SHP77 treated with DMSO at 0.1 percent for 48 hours (cell line): ENCODE data around the gene NDST3.

Experiments
- DNase-seq: peaks from one replicate; lab custom pipeline; 2025; lab: John Stamatoyannopoulos, UW

Gene NDST3

DNA sequence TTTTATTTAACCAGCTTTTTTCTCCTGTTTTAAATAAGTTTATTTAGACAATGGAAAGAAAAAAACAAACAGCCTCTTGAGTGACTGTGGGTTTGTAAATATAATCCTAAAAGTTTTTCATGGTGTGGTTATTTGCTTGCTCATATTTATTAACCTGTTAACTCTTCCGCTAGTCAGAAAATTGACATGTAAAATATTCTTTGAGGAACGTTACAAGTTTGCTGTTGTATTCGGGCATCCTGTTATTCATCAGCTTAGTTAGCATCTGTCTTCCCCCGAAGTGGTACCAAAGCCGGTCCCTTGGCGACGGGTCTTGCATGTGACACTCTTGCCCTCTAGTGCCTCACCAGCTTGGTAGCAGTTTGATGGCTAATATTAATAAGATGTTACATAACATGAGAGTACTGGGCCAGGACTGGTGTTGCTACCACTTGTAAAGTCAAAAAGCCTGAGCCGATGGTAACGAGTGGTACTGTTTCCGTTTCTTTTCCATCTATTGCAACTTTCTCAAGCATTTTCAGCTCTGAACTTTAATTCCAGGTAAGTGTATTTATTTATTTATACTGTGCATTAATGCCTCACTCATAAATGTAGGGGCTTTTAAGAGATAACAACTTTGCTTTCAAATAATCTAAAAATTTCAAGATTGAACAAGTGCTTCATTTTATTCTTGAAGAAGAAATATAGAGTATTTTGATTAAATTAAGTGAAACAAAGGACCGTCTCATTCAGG lies at the start of gene NDST3:
NDST3 (plus strand) TSS at position 434 of the 733 bp plus-strand sequence. CDS start 19,425 bp downstream, outside the sequence.
- DNase-seq, result no peak

DNA sequence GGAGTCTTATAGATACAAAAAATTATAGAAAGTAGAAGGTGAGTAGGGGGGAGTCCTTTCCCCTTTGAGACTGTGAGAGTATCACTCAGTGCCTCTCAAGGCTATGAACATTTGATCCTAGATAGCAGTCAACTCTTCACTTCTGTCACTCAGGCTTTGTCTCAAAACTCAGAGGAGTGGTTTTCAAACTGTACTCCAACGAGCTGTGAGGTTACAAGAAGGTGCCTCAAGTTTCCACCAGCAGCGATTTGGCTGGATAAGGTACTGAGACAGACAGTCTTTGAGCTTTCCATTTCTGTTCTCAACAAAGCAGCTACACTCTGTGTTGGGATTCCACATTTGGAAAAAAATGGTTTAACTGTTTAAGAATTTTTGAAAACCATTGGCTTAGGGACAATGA lies 48.0 kb upstream of the NDST3 start:
- DNase-seq, result no peak

DNA sequence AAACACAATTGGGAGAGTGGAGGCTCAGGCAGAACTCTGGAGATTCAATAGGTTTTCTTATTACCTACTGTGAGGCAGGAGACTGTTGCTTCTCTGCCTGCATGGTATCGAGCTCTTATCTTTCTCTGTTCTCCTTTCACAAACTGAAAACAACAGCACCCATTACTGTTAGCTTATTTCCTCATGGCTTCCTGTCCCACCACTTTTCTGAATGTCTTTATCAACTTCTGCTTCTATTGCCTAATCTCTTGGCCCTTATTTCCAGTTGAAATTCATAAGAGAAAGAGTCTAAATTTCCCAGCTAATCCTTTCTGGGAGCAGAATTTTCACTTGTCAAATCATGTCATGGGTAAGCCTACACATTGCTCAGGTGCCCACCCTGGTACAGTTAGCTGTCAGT lies 46.8 kb upstream of the NDST3 start:
- no peak for DNase-seq

DNA sequence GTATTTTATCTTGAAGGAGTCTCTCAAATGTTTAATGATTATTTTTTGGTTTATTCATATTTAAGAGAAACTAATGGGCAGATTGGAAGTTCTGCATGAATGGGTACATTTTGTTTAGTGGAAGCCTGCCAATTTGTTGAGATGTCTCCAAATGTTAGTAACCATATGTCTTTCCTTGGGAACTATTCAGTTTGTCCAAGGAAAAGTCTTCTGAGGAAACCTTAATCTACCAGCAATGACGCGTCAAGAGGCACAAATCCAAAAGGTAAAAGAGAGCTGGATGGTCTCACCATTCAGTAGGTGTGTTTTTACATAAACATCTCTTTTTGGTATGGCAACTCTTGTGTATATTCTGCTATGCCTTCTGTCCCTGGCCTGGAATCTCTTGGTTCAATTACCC lies 37.4 kb upstream of the NDST3 start:
- DNase-seq, result no peak

DNA sequence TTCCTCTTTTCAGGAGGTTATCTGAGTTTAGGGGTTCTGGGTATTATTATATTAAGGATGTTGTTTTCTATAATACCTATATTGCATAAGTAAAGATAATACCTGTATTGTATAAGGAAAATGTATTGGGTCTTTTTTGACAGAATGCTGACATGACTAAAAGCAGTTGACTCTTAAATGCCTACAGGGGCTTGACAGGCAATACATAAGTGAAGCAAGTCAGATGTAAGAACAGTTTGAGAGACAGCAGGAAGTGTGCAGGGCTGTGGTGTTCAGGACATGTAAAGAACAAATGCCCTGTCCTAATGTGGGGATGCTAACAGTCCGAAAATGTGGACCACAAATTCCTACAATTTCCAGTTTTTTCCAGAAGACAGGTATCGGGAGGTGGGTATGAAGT lies 30.2 kb upstream of the NDST3 start:
- DNase-seq, result no peak

DNA sequence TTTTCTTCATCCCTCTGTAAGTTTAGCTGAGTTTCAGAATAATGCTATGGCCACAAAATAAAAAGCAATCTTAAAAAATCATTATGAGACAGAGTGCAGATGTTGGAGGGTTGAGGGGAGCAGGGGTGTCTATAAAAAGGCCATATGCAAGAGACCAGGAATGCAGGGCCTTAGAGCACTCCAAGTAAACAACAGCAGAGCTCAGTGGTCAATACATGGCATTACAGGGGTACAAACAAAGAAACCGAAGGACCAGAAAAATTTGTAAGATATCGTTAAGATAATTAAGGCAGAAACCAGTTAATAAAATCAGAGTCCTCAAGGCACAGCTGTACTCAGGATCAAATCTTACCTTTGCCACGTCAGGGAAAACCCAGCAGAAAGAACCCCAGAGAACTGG lies 28.4 kb upstream of the NDST3 start:
- DNase-seq, result no peak

DNA sequence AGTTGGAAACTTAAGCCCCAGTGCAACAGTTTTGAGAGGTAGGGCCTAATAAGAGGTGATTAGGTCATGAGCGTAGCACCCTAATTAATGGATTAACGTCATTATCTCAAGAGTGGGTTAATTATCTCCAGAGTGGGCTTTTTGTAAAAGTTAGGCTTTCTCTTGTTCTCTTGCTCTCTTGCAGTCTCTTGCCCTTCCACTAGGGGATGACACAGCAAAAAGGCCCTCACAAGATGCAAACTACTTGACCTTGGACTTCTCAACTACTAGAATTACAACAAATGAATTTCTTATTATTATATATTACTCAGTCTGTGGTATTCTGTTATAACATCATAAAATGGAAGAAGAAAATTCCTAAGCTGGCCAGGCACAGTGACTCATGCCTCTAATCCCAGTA lies 22.1 kb upstream of the NDST3 start:
- no peak for DNase-seq

DNA sequence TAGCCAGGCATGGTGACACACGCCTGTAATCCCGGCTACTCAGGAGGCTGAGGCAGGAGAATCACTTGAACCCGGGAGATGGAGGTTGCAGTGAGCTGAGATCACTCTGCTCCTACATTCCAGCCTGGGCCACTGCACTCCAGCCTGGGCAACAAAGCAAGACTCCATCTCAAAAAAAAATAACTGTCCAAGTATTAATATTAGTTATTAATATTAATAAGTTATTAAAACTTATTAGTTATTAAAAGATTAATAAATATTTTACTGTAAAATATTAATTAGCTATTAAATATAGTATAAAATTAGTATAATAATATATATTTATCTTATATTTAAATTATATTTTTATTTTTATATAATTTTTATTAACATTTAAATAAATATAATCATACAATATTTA lies 19.5 kb upstream of the NDST3 start:
- DNase-seq, result no peak

DNA sequence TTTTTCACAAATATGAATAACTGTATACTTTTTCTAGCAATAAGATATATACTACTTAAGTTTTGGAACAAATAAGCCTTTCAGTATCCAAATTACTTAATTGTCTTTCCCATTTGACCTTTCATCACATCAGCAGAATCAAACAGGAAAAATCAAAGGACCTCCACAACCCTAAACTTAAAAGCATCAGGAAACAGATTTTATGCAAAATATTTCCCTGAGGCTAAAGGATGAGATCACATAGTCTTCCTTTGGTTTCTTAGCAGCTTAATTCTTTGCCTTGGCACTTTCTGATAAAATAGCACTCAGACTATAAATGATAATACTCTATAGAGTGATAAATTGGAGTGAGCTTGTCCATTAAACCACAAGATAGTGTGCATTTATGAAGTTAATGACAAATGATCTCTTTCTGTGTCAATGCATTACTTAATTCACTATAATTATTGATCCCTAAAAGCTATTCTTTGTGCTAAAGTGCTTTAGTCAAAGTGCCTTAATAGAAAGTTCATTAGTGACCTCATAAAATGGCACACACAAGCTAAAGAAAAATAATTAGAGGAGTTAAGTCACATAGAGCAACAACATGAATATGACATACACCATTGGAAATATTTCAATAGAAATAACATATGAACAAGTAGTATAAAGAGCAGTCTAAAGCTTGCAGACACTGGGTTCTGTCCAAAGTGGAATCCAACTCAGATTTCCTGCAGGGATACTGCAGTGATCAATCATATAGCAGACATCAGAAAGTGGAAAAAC lies 15.7 kb upstream of the NDST3 start:
- DNase-seq, result no peak

DNA sequence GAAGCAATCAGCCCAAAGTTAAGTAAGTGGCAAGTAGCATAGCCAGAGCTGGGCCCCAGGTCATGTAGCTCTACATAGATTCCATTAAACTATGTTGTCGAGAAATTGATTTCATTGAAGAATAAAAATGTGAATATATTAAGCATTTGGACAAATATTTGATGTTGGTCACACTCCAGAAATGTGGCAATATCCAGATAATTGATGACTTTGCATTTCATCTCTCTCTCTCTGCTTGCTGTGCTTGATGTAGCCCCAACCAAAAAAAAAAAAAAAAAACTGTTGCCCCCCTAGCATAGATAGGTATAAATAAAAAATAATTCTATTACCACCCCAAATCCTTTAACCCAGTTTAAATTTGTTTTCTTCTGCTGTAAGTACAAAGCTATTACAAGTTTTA lies 7.5 kb upstream of the NDST3 start:
- no peak for DNase-seq

DNA sequence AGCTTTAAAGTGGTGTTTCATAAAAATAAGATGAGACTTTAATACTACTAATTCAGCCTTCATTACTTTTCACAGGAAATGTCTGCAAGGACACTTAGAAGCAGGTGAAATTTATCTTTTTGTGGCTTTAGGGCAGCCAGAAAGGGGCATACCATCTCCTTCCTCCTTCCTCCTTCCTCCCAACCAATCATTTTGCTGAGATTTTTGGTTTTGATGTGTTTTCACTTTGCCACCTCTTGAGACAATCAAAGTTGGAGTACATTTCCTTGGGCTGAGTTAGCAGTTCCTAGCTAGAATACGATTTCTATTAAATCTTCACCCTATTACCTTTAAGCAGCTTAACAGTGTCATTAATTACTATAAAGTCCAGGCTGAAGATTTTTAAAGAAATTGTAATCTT lies 5.1 kb upstream of the NDST3 start:
- no peak for DNase-seq

DNA sequence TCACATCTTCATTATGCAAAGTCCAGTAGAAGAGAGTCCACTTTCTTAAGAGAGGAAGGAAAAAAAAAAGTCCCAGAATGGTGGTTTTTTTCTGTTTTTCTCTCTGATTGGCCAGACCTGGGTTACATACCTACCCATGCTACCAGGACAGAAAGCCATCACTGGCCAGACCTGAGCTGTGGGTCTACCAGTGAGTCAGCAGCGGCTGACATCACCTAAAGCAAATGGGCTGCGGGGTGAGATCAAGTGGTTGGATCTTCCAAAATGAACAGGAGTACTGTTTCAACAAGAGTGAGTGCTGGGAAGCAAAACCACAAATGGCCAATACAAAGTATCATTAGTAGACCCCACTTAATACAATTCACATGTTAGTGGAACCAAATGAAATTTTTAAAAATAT lies 1.6 kb upstream of the NDST3 start:
- no peak for DNase-seq

DNA sequence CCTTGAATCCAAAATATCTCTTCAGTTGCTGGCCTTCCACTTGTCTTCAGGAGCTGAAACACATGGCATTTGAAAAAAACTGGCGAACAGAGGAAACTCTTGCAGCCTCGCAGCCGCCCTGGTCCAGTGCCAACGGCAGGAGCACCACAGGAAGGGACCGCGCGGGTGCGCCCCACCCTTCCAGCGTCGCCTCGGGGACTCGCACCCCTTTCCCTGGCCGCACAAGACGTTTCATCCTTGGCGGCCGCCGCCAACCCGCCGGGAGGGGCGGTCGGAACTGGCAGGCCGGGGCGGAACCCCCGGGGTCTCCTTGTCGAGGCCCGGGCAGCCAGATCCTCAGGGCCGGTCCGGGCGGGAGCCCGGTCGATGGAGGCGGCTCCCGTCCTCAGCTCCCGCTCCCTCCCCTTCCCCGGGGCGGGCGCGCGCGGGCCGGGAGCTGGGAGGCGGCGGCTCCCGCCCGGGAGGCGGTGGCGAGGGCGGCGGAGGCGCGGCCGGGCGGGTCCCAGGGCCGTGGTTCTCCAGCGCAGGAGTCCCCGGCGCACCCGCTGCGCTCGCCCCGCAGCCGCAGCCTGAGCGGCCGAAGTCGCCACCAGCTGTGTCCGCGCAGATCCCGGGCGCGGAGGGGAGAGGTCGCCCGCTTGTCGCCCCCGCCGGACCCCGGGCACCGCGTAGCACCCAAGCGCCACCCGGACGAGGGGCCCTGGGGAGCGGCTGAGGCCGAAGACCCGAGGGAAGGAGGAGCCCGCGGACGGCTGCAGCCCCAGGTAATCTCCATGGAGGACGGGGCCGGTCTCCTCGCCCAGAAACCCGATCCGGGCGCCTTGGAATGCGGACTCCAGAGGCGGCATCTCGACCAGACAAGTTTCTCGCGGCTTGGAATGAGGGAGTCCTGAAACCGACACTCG lies 886 bp upstream of the NDST3 start:
- DNase-seq, result no peak

DNA sequence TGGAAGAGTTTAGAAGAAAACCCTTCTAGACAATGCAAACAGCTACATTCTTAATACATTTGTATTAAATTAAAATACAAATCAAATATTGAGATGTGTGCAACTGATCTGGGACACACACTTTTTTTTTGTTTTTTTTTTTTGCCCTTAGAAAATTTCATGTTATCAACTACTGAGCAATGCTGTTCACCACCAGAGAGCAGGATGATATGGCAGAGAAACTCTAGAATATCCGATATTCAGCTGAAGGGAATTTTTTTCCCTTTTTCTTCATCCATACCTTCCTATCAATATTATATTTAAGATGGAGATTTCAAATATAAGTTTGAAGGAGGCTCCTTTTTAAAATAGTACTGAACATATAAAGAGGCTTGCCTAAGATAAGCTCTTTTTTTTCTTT lies 1.0 kb downstream of the NDST3 start:
- DNase-seq, result no peak

DNA sequence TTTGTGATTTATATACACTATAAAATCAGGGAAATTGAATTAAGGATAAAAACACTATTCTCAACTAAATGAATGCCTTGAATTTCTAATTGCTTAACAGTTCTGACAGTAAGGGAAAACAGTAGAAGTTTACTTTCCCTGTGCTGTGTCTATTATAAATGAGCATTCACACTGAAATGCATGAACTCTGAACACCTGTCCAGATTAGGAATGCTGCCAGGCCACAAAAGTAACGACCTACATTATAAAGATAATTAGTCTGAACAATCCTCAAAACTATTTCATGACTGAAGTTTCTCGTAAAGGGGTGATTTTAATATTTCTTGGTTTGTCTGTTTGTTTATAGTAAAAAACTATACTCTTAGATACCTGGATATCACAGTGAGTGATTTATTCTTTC lies 2.0 kb downstream of the NDST3 start:
- DNase-seq, result no peak

DNA sequence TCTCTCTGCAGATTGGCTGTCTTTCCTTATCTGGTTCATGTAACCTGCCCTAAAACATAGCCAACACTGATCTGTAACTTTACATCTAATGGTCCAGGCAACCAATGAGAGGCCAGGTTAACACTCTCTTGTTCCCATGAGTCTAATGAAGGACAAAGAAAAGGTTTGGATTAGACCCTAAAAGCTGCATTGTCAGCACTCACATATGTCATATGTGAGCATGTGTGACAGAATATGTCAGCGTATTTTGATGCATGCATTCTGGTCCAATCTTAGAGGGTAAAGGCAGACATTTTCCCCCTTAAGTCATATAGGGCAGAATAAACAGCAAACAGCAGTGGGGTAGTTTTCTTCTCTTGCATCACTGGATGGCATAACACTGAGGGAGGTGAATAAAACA lies 3.7 kb downstream of the NDST3 start:
- DNase-seq, result no peak

DNA sequence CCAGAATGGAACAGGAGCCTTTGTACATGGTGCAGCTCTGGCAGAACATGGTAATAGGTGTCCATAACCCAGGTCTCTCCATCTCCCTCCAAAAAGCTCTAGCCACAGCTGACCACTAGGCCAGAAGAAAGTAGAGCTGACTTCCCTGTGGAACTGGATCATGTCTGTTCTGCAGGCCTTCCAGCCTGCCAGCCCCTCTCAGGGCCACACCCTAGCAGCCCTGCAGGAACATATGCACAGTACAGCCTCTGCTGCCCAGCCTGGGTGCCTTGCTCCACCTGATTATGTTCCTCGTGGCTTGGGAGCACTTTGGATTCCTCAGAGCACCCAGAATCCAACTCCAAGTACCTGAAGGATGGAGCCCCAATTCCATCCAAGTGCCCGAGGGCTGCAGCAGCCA lies 12.0 kb downstream of the NDST3 start:
- DNase-seq, result no peak

DNA sequence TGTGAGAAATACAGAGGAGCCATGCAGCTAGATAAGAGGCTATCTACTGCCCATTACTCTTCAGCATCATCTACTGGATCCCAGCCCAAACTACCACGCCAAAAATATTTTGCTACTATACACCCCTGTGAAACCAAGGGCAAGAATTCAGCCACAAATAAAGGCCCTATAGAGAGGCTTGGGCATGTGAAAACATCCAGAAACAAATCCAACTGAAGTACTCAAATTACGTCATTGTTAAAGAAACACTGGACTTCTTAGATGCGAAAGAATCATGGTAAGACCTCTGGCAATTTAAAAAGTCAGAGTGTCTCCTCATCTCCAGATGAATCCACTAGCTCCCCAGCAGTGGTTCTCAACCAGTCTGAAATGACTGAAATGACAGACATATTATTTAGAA lies 12.8 kb downstream of the NDST3 start:
- DNase-seq, result no peak

DNA sequence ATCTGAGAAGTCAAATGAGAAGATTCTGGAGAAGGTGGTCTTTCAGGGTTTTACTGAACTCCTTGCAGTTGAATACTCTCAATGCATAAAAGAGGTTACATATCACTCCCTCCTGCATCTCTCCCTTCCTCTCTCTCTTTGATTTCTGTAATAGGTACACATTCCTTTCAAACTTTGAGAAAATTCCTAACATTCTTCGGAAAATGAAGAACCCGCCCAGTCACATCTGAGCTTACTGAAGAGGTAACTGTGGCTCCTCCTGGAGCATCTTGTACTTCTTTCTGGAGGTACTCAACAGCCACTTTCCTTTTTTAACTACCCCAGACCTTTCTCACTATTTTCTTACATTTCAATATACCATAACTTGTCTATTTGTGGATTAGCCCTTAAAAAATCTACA lies 24.7 kb downstream of the NDST3 start:
- no peak for DNase-seq

DNA sequence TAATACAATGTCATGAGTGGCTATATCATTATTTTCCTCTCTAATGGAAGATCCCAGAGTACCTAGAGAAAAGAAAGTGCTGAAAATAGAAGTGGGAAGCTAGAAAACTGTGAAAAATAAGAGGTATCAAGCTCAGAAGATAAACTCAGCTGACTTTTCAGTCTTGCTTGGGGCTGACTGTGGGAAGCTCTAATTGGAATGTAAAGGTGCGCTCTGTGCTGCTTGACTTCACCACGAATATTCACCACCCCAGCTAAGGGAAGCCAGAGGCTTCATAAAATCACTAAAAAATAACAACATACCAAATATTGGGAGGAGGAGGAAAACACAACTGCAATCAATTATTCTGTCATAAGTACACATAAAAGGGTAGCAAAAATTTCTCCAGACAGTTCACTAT lies 25.1 kb downstream of the NDST3 start:
- no peak for DNase-seq

DNA sequence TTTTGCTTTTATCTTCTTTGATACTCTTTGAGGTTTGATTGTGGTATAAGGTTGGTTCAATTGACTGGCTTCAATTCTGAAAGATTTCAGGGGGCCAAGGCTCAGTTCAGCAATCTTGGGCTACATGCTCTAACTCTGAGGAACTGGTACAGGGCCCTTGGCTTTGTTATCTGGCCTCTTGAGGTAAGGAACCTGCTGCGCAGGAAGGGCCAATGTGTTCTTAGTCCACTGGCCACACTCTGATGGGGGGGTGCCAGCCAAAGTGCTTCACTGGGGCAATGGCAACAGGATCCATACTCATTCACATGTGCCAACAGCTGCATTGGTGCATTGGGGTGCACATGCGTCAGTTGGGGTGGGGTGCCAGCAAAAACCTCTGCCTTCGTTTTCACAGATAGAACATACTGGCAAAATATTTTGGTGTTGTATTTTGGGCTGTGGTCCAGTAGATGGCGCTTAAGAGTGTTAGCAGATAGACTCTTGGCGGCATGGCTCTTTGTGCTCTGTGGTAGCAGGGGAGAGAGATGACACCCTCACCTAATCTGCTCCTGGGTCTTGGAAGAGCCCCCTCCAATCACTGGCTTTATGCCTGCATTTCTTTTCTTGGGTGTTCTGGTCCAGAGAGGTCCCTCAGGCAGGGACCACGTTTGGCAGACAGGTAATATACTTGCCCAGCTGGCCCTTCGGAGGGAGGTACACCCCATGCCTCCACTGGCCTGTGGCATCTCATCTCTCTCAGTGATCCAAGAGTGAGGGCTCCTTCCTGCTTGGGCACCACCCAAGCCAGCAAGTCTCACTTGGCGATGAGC lies 42.9 kb downstream of the NDST3 start:
- DNase-seq, result no peak

DNA sequence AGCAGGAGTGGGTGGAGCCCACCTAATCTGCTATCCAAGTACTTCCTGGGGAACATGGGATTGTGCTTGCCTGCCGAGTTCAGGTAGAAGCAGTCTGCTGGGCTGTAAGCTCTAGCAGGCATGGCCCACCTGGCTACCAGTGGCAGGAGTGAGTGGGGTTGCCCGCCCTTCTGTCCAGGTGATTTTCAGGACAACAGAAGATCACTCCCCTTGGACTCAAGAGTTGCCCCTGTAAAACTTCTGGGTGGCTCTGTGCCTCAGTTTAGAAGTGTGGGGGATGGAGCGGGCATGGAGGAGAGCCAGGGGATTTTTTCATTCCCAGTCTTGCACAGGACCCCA lies 43.5 kb downstream of the NDST3 start:
- no peak for DNase-seq
